Measurements from ENCODE around the gene PDZRN3. TPM values are rescaled to one million over a fixed set of nuclear protein-coding genes. Genes with fewer than 3 reads are reported as not detected.

The PDZRN3 gene
- total and polyA plus RNA-seq, 4 donors = 33.6 to 86.3 (median 52.6) TPM

DNA sequence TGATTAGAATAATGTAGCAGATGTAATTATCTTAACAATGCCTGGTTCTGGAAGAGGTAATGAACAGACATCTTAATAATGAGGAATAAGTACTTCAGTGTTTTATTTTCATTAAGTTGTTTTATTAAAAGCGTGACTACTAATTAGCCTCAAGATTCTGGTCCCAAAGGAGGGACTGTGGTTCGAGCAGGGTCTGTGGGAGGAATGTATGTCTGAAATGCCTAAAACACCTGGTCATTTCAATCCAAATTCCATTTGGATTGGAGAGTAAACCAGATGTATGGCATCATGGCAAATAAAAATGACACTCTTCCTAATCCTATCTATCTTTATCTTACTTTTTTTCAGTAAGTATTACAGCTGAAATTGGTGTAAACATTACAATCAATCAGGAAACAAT is 243.2 kb downstream of the PDZRN3 start:
- Histone ChIP-seq H3K4me1 (ENCODE audit: control insufficient read depth in 1 of 2, insufficient read depth in 2 of 2, low read length in 2 of 2) (no peaks in the 10 kb centered on the region), H3K27me3 (ENCODE audit: control insufficient read depth in 1 of 2, insufficient read depth in 2 of 2, low read length in 1 of 2) (no peaks in the 10 kb centered on the region), H3K4me3 (ENCODE audit: low read length in 2 of 2) (no peak overlapping the region), H3K27ac (ENCODE audit: low read depth in 1 of 2, low read length in 2 of 2) (no peak overlapping the region), H3K36me3 (ENCODE audit: control insufficient read depth in 1 of 2, insufficient read depth in 2 of 2, low read length in 1 of 2) (peaks cover 5 to 8% of the 10 kb centered on the region in 2 donors), H3K9me3 (ENCODE audit: control insufficient read depth, low read length) (no peaks in the 10 kb centered on the region)
- intact Hi-C loops (cut with DNase I) = no loop called here
- 91 to 95% methylated on average over 2 of the region's 2 CpGs for WGBS, 2 donors
- DNase-seq = no peak
- ATAC-seq (ENCODE audit: low FRiP score) = no peak

DNA sequence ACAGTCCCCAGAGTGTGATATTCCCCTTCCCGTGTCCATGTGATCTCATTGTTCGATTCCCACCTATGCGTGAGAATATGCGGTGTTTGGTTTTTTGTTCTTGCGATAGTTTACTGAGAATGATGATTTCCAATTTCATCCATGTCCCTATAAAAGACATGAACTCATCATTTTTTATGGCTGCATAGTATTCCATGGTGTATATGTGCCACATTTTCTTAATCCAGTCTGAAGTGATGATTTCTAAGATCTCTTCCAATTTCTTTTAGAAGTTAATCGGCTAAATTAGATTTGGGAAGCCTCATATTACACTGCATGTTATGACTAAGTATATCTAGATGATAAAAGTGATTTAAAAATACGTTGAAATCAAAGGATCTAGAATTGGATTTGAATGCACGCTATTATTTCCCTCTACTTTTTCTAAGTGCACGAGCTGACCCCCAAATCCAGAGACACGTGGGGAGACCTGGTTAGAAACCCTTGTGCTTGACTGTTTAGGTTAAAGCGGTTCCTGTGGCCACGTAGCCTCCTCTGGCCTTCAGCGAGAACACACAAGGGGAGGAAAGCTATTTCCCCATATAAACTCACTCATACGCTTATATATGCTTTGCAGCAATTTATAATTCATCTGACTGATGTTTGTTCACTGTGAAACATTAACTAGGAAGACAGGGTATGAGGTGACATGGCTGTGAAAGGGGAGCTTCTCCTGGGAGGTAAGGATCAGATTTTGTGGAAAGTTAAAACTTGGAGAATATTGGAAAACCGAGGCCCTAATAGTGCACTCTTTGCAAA is 243.8 kb downstream of the PDZRN3 start:
- DNase-seq (no peak), ATAC-seq (ENCODE audit: low FRiP score) (no peak)
- 91 to 93% methylated on average over 15 of the region's 15 CpGs for WGBS, 2 donors
- no peaks in the 10 kb centered on the region for H3K9me3 ChIP-seq (ENCODE audit: control insufficient read depth, low read length)
- H3K4me1 ChIP-seq (ENCODE audit: control insufficient read depth in 1 of 2, insufficient read depth in 2 of 2, low read length in 2 of 2) = no peaks in the 10 kb centered on the region
- no peak overlapping the region for H3K4me3 ChIP-seq (ENCODE audit: low read length in 2 of 2)
- H3K27me3 ChIP-seq (ENCODE audit: control insufficient read depth in 1 of 2, insufficient read depth in 2 of 2, low read length in 1 of 2) = no peaks in the 10 kb centered on the region
- no peak overlapping the region for H3K27ac ChIP-seq (ENCODE audit: low read depth in 1 of 2, low read length in 2 of 2)
- H3K36me3 ChIP-seq (ENCODE audit: control insufficient read depth in 1 of 2, insufficient read depth in 2 of 2, low read length in 1 of 2) = peaks cover 5 to 8% of the 10 kb centered on the region in 2 donors
- intact Hi-C loops (cut with DNase I) = no loop called here

- intact Hi-C loops (cut with DNase I) = no loop called here
- no peak for DNase-seq
- Histone ChIP-seq H3K4me3 (ENCODE audit: low read length in 2 of 2) (no peak overlapping the region), H3K9me3 (ENCODE audit: control insufficient read depth, low read length) (no peaks in the 10 kb centered on the region), H3K27ac (ENCODE audit: low read depth in 1 of 2, low read length in 2 of 2) (no peak overlapping the region), H3K36me3 (ENCODE audit: control insufficient read depth in 1 of 2, insufficient read depth in 2 of 2, low read length in 1 of 2) (peaks cover 2 to 5% of the 10 kb centered on the region in 2 donors), H3K27me3 (ENCODE audit: control insufficient read depth in 1 of 2, insufficient read depth in 2 of 2, low read length in 1 of 2) (no peaks in the 10 kb centered on the region), H3K4me1 (ENCODE audit: control insufficient read depth in 1 of 2, insufficient read depth in 2 of 2, low read length in 2 of 2) (no peaks in the 10 kb centered on the region)
- WGBS, 2 donors = 70 to 74% methylated on average over 2 of the region's 2 CpGs
- ATAC-seq (ENCODE audit: low FRiP score) = no peak
These were observed 245.3 kb downstream of the PDZRN3 start for GRCh38 chr3:73379465-73379864.

DNA sequence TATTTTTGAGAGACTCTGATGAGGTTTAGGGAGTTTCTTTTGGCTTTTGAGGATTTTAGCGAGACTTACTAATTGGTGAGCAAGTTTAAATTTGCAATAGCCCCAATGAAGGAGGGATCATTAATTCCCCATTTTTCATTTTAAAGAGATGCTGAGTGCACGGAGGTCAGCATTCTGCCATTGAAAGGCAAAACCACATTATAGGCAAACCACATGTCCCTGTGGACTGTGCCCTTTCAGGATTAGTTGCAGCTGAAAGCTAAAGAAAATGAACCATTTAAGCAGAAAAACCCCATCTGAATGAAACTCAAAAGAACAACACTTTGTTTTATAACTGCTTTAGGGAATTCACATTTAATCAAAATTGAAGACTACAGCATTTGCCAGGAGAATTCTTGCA is 246.5 kb downstream of the PDZRN3 start:
- ATAC-seq (ENCODE audit: low FRiP score) (no peak), DNase-seq (no peak)
- Histone ChIP-seq H3K27ac (ENCODE audit: low read depth in 1 of 2, low read length in 2 of 2) (no peak overlapping the region), H3K4me1 (ENCODE audit: control insufficient read depth in 1 of 2, insufficient read depth in 2 of 2, low read length in 2 of 2) (no peaks in the 10 kb centered on the region), H3K9me3 (ENCODE audit: control insufficient read depth, low read length) (no peaks in the 10 kb centered on the region), H3K27me3 (ENCODE audit: control insufficient read depth in 1 of 2, insufficient read depth in 2 of 2, low read length in 1 of 2) (no peaks in the 10 kb centered on the region), H3K36me3 (ENCODE audit: control insufficient read depth in 1 of 2, insufficient read depth in 2 of 2, low read length in 1 of 2) (peaks cover 0 to 2% of the 10 kb centered on the region in 2 donors), H3K4me3 (ENCODE audit: low read length in 2 of 2) (no peak overlapping the region)
- WGBS, 2 donors = 75 to 79% methylated on average over 2 of the region's 2 CpGs
- intact Hi-C loops (cut with DNase I) = no loop called here

- Histone ChIP-seq H3K4me1 (ENCODE audit: control insufficient read depth in 1 of 2, insufficient read depth in 2 of 2, low read length in 2 of 2) (peaks cover 0 to 3% of the 10 kb centered on the region in 2 donors), H3K9me3 (ENCODE audit: control insufficient read depth, low read length) (no peaks in the 10 kb centered on the region), H3K27ac (ENCODE audit: low read depth in 1 of 2, low read length in 2 of 2) (no peak overlapping the region), H3K27me3 (ENCODE audit: control insufficient read depth in 1 of 2, insufficient read depth in 2 of 2, low read length in 1 of 2) (no peaks in the 10 kb centered on the region), H3K4me3 (ENCODE audit: low read length in 2 of 2) (no peak overlapping the region), H3K36me3 (ENCODE audit: control insufficient read depth in 1 of 2, insufficient read depth in 2 of 2, low read length in 1 of 2) (no peaks in the 10 kb centered on the region)
- peak; percentile 87 to 91 for DNase-seq
- intact Hi-C loops (cut with DNase I) = no loop called here
- WGBS, 2 donors = 4 to 9% methylated on average over 12 of the region's 12 CpGs
- ATAC-seq (ENCODE audit: low FRiP score) = peak; percentile 96
These were observed 258.9 kb downstream of the PDZRN3 start for GRCh38 chr3:73365756-73366397.

DNA sequence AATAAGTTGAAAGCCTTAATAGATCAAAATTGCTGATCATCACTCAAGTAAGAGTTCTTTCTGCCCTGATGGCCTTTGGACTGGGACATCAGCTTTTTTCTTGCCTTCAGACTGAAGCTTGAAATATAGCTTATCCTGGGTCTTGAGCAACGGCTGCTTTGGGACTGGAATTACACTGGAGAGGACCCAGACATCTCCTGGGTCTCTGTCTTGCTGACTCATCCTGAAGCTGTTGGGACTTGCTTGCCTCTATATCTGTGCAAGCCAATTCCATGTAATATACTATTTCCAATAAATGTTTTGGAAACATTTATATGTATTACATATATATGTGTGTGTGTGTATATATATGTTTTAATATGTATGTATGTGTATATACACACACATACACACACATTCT is 260.2 kb downstream of the PDZRN3 start:
- intact Hi-C loops (cut with DNase I) = no loop called here
- no peak for ATAC-seq (ENCODE audit: low FRiP score)
- no peak overlapping the region for H3K4me3 ChIP-seq (ENCODE audit: low read length in 2 of 2)
- H3K27ac ChIP-seq (ENCODE audit: low read depth in 1 of 2, low read length in 2 of 2) = no peak overlapping the region
- peaks cover 0 to 3% of the 10 kb centered on the region in 2 donors for H3K4me1 ChIP-seq (ENCODE audit: control insufficient read depth in 1 of 2, insufficient read depth in 2 of 2, low read length in 2 of 2)
- H3K36me3 ChIP-seq (ENCODE audit: control insufficient read depth in 1 of 2, insufficient read depth in 2 of 2, low read length in 1 of 2) = no peaks in the 10 kb centered on the region
- 50 to 53% methylated on average over 1 of the region's 1 CpG for WGBS, 2 donors
- no peaks in the 10 kb centered on the region for H3K27me3 ChIP-seq (ENCODE audit: control insufficient read depth in 1 of 2, insufficient read depth in 2 of 2, low read length in 1 of 2)
- no peak for DNase-seq
- no peaks in the 10 kb centered on the region for H3K9me3 ChIP-seq (ENCODE audit: control insufficient read depth, low read length)

GRCh38 chr3:73363093-73363492 is 261.6 kb downstream of the PDZRN3 start:
- peaks cover 0 to 3% of the 10 kb centered on the region in 2 donors for H3K4me1 ChIP-seq (ENCODE audit: control insufficient read depth in 1 of 2, insufficient read depth in 2 of 2, low read length in 2 of 2)
- intact Hi-C loops (cut with DNase I) = no loop called here
- no peak overlapping the region for H3K27ac ChIP-seq (ENCODE audit: low read depth in 1 of 2, low read length in 2 of 2)
- H3K4me3 ChIP-seq (ENCODE audit: low read length in 2 of 2) = no peak overlapping the region
- no peak for ATAC-seq (ENCODE audit: low FRiP score)
- no peaks in the 10 kb centered on the region for H3K9me3 ChIP-seq (ENCODE audit: control insufficient read depth, low read length)
- no peaks in the 10 kb centered on the region for H3K27me3 ChIP-seq (ENCODE audit: control insufficient read depth in 1 of 2, insufficient read depth in 2 of 2, low read length in 1 of 2)
- WGBS, 2 donors = 47 to 62% methylated on average over 3 of the region's 3 CpGs
- H3K36me3 ChIP-seq (ENCODE audit: control insufficient read depth in 1 of 2, insufficient read depth in 2 of 2, low read length in 1 of 2) = no peaks in the 10 kb centered on the region
- no peak for DNase-seq

DNA sequence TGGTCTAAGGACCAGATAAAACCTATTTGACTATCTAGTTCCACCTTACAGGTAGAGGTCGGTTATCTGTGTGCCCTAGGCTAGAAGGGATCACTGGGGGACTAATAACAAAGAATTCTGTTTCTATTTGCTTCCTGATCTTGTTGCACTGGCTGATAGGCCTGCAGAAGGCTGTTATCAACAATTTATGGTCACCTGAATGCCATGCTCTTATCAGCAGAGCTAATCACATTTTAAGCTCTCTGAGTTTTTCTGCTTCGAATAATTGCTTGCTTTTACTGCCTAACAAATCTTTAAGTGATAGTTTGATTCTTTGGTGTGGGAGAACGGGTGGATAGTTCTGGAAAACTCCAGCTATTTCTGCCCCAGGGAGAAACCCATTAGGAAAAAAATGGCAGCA is 263.1 kb downstream of the PDZRN3 start:
- no peak overlapping the region for H3K27ac ChIP-seq (ENCODE audit: low read depth in 1 of 2, low read length in 2 of 2)
- 76 to 77% methylated on average over 3 of the region's 3 CpGs for WGBS, 2 donors
- no peaks in the 10 kb centered on the region for H3K9me3 ChIP-seq (ENCODE audit: control insufficient read depth, low read length)
- DNase-seq (no peak), ATAC-seq (ENCODE audit: low FRiP score) (no peak)
- H3K4me3 ChIP-seq (ENCODE audit: low read length in 2 of 2) = no peak overlapping the region
- peaks cover 0 to 2% of the 10 kb centered on the region in 2 donors for H3K4me1 ChIP-seq (ENCODE audit: control insufficient read depth in 1 of 2, insufficient read depth in 2 of 2, low read length in 2 of 2)
- no peaks in the 10 kb centered on the region for H3K27me3 ChIP-seq (ENCODE audit: control insufficient read depth in 1 of 2, insufficient read depth in 2 of 2, low read length in 1 of 2)
- no peaks in the 10 kb centered on the region for H3K36me3 ChIP-seq (ENCODE audit: control insufficient read depth in 1 of 2, insufficient read depth in 2 of 2, low read length in 1 of 2)
- intact Hi-C loops (cut with DNase I) = no loop called here

Measured in aorta (tissue), 5 donors.